ENCODE results near the gene ARHGAP5. TPM values are rescaled to one million over a fixed set of nuclear protein-coding genes. Genes with fewer than 3 reads are reported as not detected.
A peak's percentile ranks its signal among the peaks of the same experiment; 100 is the strongest.

Gene ARHGAP5
- total RNA-seq, 4 donors from 2014 or later = 85.8 to 167 (median 104) TPM

GRCh38 chr14:32079264-32079663 is 2.2 kb downstream of the ARHGAP5 start:
- H3K27ac ChIP-seq = peak overlapping the region in 2 of 4 donors; percentile 98 to 100
- H3K36me3 ChIP-seq = no peaks in the 10 kb centered on the region
- H3K4me3 ChIP-seq = peak overlapping the region in 3 of 4 donors; percentile 80 to 97 (median 95)
- H3K27me3 ChIP-seq = no peaks in the 10 kb centered on the region
- TF ChIP-seq, protein P1, sequence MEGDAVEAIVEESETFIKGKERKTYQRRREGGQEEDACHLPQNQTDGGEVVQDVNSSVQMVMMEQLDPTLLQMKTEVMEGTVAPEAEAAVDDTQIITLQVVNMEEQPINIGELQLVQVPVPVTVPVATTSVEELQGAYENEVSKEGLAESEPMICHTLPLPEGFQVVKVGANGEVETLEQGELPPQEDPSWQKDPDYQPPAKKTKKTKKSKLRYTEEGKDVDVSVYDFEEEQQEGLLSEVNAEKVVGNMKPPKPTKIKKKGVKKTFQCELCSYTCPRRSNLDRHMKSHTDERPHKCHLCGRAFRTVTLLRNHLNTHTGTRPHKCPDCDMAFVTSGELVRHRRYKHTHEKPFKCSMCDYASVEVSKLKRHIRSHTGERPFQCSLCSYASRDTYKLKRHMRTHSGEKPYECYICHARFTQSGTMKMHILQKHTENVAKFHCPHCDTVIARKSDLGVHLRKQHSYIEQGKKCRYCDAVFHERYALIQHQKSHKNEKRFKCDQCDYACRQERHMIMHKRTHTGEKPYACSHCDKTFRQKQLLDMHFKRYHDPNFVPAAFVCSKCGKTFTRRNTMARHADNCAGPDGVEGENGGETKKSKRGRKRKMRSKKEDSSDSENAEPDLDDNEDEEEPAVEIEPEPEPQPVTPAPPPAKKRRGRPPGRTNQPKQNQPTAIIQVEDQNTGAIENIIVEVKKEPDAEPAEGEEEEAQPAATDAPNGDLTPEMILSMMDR (IDR thresholded peaks at IDR 0.05) = no peak
- TF ChIP-seq POLR2A (IDR thresholded peaks at IDR 0.05) (no peak), EP300 (IDR thresholded peaks at IDR 0.05) (no peak)
- 37 to 40% methylated on average over 4 of the region's 4 CpGs for WGBS, 2 donors
- H3K9me3 ChIP-seq = no peaks in the 10 kb centered on the region
- H3K4me1 ChIP-seq = peaks cover 0 to 72% (median 20%) of the 10 kb centered on the region in 4 donors
- no peak for DNase-seq (ENCODE audit: low spot score in 2 of 2)

DNA sequence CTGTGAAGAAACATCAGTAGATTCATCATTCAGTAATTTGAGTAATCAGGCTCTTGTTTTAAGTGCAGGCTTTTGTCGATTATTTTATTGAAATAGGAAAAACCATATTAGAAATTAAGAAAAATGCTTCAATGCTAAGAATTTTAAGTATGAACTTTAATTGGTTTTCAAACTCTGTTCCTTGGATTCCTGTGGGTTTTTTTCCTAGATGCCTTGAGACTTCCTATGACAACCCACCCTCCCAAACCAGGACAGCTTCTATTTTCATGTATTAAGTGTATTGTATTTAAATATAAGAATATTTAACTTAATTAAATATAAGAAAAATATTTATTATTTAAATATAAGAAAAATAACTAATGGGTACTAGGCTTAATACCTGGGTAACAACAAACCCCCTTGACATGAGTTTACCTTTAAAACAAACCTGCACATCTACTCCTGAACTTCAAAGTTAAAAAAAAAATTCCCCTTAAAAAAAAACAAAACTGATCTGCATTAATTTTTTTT is 3.0 kb downstream of the ARHGAP5 start:
- H3K27me3 ChIP-seq = no peaks in the 10 kb centered on the region
- H3K4me3 ChIP-seq = no peak overlapping the region
- no peak for DNase-seq (ENCODE audit: low spot score in 2 of 2)
- H3K27ac ChIP-seq = no peak overlapping the region
- H3K9me3 ChIP-seq = no peaks in the 10 kb centered on the region
- 59% methylated on average over 1 of the region's 1 CpG for WGBS, 2 donors
- H3K36me3 ChIP-seq = no peaks in the 10 kb centered on the region
- no peak for TF ChIP-seq EP300 (IDR thresholded peaks at IDR 0.05)
- TF ChIP-seq POLR2A (IDR thresholded peaks at IDR 0.05) = no peak
- TF ChIP-seq, protein P1 (IDR thresholded peaks at IDR 0.05) = no peak
- H3K4me1 ChIP-seq = peaks cover 0 to 70% (median 19%) of the 10 kb centered on the region in 4 donors

GRCh38 chr14:32081901-32082300 is 4.8 kb downstream of the ARHGAP5 start:
- TF ChIP-seq POLR2A (IDR thresholded peaks at IDR 0.05) = no peak
- no peak for TF ChIP-seq EP300 (IDR thresholded peaks at IDR 0.05)
- TF ChIP-seq, protein P1 (IDR thresholded peaks at IDR 0.05) = no peak
- 85 to 86% methylated on average over 7 of the region's 7 CpGs for WGBS, 2 donors
- H3K27me3 ChIP-seq = no peaks in the 10 kb centered on the region

GRCh38 chr14:32083315-32083624 is 6.2 kb downstream of the ARHGAP5 start:
- DNase-seq (ENCODE audit: low spot score in 2 of 2) = no peak
- Histone ChIP-seq H3K27ac (no peak overlapping the region), H3K4me3 (no peak overlapping the region), H3K36me3 (no peaks in the 10 kb centered on the region), H3K9me3 (no peaks in the 10 kb centered on the region), H3K4me1 (peaks cover 0 to 91% (median 20%) of the 10 kb centered on the region in 4 donors), H3K27me3 (no peaks in the 10 kb centered on the region)
- TF ChIP-seq POLR2A (IDR thresholded peaks at IDR 0.05) (no peak), EP300 (IDR thresholded peaks at IDR 0.05) (no peak)
- TF ChIP-seq, protein P1 (IDR thresholded peaks at IDR 0.05) = no peak

More at GRCh38 chr14:32081901-32082300, 4.8 kb downstream of the ARHGAP5 start:
- no peaks in the 10 kb centered on the region for H3K9me3 ChIP-seq
- H3K4me1 ChIP-seq = peaks cover 0 to 78% (median 17%) of the 10 kb centered on the region in 4 donors
- H3K36me3 ChIP-seq = no peaks in the 10 kb centered on the region
- no peak overlapping the region for H3K4me3 ChIP-seq
- H3K27ac ChIP-seq = no peak overlapping the region
- DNase-seq (ENCODE audit: low spot score in 2 of 2) = no peak

DNA sequence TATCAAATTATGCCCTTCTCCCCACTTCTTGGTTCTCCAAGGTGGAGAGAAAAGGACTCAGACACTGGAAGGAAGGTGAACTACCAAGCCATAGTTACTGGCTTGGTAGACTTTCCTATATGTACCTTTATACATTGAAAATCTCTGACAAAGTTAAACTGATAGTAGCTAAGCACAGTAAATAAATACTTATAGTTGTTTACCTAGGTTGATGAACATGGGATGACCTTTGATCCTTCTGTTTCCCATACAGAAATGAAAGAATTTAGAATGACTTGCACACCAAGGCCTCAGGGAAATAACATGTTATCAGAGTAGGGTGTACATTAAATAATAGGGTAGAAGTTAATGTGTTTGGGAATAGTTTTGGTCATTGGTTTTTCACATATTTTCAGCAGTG is 6.7 kb downstream of the ARHGAP5 start:
- Histone ChIP-seq H3K9me3 (no peaks in the 10 kb centered on the region), H3K36me3 (no peaks in the 10 kb centered on the region), H3K27ac (no peak overlapping the region), H3K4me3 (no peak overlapping the region), H3K27me3 (no peaks in the 10 kb centered on the region), H3K4me1 (peaks cover 0 to 91% (median 20%) of the 10 kb centered on the region in 4 donors)
- TF ChIP-seq, protein P1 (IDR thresholded peaks at IDR 0.05) = no peak
- TF ChIP-seq POLR2A (IDR thresholded peaks at IDR 0.05) = no peak
- no peak for TF ChIP-seq EP300 (IDR thresholded peaks at IDR 0.05)
- DNase-seq (ENCODE audit: low spot score in 2 of 2) = no peak
